ENCODE measurements around the gene TMIGD1.

TMIGD1 gene

DNA sequence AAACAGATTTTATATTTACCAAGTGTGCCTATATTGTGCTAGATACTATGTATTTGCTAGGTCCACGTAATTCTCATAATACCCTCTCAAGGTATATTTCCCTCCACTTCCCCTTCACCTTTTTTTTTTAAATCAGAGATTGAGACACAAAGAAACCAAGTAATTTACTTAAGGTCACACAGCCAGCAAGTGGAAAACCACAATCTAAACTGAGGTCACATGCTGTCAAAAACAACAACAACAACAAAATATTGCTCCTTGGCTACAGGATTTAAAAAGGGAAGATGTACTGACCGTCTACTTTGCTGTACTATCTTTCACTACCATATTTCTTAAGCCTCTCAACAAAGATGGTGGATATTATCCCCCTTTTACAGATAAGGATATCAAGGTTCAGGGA, 57.9 kb downstream of the TMIGD1 start:
- Histone ChIP-seq H3K4me2 (ENCODE audit: low read length) (no peak overlapping the region), H3K9me2 (replicated peaks; ENCODE audit: control insufficient read depth, low read length) (no peaks in the 10 kb centered on the region), H3K4me1 (ENCODE audit: control insufficient read depth, low read length) (no peaks in the 10 kb centered on the region), H3F3A (ENCODE audit: control insufficient read depth, insufficient read depth) (no peaks in the 10 kb centered on the region), H3K36me3 (ENCODE audit: control insufficient read depth, low read length) (peaks cover 92% of the 10 kb centered on the region), H4K20me1 (ENCODE audit: control insufficient read depth, insufficient read depth, low read depth, low read length) (no peaks in the 10 kb centered on the region), H3K79me2 (ENCODE audit: control insufficient read depth, low read length) (no peaks in the 10 kb centered on the region), H3K4me3 (ENCODE audit: low read length) (no peak overlapping the region), H3K9me3 (ENCODE audit: control insufficient read depth, insufficient read depth, low read length) (no peaks in the 10 kb centered on the region), H3K27ac (ENCODE audit: low read depth, low read length) (no peak overlapping the region), H3K27me3 (ENCODE audit: control insufficient read depth, low read length) (no peaks in the 10 kb centered on the region)
- TF ChIP-seq, protein P1, sequence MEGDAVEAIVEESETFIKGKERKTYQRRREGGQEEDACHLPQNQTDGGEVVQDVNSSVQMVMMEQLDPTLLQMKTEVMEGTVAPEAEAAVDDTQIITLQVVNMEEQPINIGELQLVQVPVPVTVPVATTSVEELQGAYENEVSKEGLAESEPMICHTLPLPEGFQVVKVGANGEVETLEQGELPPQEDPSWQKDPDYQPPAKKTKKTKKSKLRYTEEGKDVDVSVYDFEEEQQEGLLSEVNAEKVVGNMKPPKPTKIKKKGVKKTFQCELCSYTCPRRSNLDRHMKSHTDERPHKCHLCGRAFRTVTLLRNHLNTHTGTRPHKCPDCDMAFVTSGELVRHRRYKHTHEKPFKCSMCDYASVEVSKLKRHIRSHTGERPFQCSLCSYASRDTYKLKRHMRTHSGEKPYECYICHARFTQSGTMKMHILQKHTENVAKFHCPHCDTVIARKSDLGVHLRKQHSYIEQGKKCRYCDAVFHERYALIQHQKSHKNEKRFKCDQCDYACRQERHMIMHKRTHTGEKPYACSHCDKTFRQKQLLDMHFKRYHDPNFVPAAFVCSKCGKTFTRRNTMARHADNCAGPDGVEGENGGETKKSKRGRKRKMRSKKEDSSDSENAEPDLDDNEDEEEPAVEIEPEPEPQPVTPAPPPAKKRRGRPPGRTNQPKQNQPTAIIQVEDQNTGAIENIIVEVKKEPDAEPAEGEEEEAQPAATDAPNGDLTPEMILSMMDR (IDR thresholded peaks at IDR 0.05; ENCODE audit: low read depth, low read length, poor library complexity, severe bottlenecking), result no peak
- no peak for TF ChIP-seq EZH2phosphoT487 (IDR thresholded peaks at IDR 0.05; ENCODE audit: borderline replicate concordance, low read length)

DNA sequence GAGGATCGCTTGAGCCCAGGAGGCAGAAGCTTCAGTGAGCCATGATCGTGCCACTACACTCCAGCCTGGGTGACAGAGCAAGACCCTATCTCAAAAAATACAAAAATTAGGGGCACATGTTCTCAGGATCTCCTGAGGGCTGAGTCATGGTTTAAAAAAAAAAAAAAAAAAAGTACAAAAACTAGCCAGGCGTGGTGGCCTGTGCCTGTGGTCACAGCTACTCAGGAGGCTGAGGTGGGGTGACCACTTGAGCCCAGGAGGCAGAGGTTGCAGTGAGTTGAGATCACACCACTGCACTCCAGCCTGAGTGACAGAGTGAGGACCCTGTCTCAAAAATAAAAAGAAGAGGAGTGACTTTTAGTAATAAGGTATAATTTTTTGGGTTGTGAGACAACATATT, 59.0 kb downstream of the TMIGD1 start:
- H3K79me2 ChIP-seq (ENCODE audit: control insufficient read depth, low read length), result no peaks in the 10 kb centered on the region

DNA sequence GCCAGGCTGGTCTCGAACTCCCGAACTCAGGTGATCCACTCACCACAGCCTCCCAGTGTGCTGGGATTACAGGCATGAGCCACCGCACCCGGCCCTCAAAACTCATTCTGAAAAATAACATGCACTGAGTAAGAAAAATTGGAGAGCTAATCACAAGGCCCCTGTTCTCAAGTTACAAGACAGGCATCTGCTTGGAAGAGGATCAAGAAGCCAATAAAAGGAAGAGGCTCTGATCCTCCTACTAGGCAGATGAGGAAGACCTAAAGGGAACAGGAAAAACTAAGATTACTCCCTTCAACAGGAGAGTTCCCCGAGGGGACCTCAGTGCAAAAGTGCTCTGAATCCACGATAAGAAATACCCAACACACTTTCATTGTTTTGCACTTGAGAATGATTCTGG, 60.5 kb downstream of the TMIGD1 start:
- no peak overlapping the region for H3K4me2 ChIP-seq (ENCODE audit: low read length)
- H3F3A ChIP-seq (ENCODE audit: control insufficient read depth, insufficient read depth), result no peaks in the 10 kb centered on the region
- H3K4me3 ChIP-seq (ENCODE audit: low read length), result no peak overlapping the region
- H3K27me3 ChIP-seq (ENCODE audit: control insufficient read depth, low read length), result no peaks in the 10 kb centered on the region
- H3K9me2 ChIP-seq (replicated peaks; ENCODE audit: control insufficient read depth, low read length), result no peaks in the 10 kb centered on the region
- no peaks in the 10 kb centered on the region for H3K79me2 ChIP-seq (ENCODE audit: control insufficient read depth, low read length)
- no peaks in the 10 kb centered on the region for H3K4me1 ChIP-seq (ENCODE audit: control insufficient read depth, low read length)
- no peaks in the 10 kb centered on the region for H3K9me3 ChIP-seq (ENCODE audit: control insufficient read depth, insufficient read depth, low read length)
- peaks cover 84% of the 10 kb centered on the region for H3K36me3 ChIP-seq (ENCODE audit: control insufficient read depth, low read length)
- TF ChIP-seq, protein P1 (IDR thresholded peaks at IDR 0.05; ENCODE audit: low read depth, low read length, poor library complexity, severe bottlenecking), result no peak
- no peak for TF ChIP-seq EZH2phosphoT487 (IDR thresholded peaks at IDR 0.05; ENCODE audit: borderline replicate concordance, low read length)
- H3K27ac ChIP-seq (ENCODE audit: low read depth, low read length), result no peak overlapping the region
- no peaks in the 10 kb centered on the region for H4K20me1 ChIP-seq (ENCODE audit: control insufficient read depth, insufficient read depth, low read depth, low read length)

More for the DNA sequence above, 59.0 kb downstream of the TMIGD1 start:
- no peak overlapping the region for H3K4me2 ChIP-seq (ENCODE audit: low read length)
- no peak overlapping the region for H3K4me3 ChIP-seq (ENCODE audit: low read length)
- H3K9me3 ChIP-seq (ENCODE audit: control insufficient read depth, insufficient read depth, low read length), result no peaks in the 10 kb centered on the region
- H3K27me3 ChIP-seq (ENCODE audit: control insufficient read depth, low read length), result no peaks in the 10 kb centered on the region
- no peaks in the 10 kb centered on the region for H3F3A ChIP-seq (ENCODE audit: control insufficient read depth, insufficient read depth)
- H3K9me2 ChIP-seq (replicated peaks; ENCODE audit: control insufficient read depth, low read length), result no peaks in the 10 kb centered on the region
- no peaks in the 10 kb centered on the region for H4K20me1 ChIP-seq (ENCODE audit: control insufficient read depth, insufficient read depth, low read depth, low read length)
- no peaks in the 10 kb centered on the region for H3K4me1 ChIP-seq (ENCODE audit: control insufficient read depth, low read length)
- no peak overlapping the region for H3K27ac ChIP-seq (ENCODE audit: low read depth, low read length)
- peaks cover 91% of the 10 kb centered on the region for H3K36me3 ChIP-seq (ENCODE audit: control insufficient read depth, low read length)
- no peak for TF ChIP-seq EZH2phosphoT487 (IDR thresholded peaks at IDR 0.05; ENCODE audit: borderline replicate concordance, low read length)
- TF ChIP-seq, protein P1 (IDR thresholded peaks at IDR 0.05; ENCODE audit: low read depth, low read length, poor library complexity, severe bottlenecking), result no peak

DNA sequence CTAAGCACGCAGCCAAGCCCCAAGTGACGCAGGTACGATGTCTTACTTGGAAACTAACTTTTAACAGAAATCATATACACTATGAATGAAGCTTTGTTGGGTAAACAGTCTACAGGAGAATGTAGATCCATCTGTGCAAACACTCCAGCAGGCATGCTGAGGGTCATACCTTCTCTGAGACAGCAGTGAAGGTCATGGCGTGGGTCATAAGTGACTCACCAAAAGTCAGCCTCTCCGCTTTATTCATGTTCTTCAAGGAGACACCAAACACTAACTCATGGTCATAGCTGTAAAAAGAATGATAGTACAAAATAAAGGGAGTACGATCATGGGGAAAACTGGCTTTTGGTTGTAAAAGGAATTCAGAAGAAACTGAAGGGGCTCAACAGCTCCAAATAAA, 62.8 kb downstream of the TMIGD1 start:
- H3K9me3 ChIP-seq (ENCODE audit: control insufficient read depth, insufficient read depth, low read length), result no peaks in the 10 kb centered on the region
- TF ChIP-seq, protein P1 (IDR thresholded peaks at IDR 0.05; ENCODE audit: low read depth, low read length, poor library complexity, severe bottlenecking), result no peak
- no peak for TF ChIP-seq EZH2phosphoT487 (IDR thresholded peaks at IDR 0.05; ENCODE audit: borderline replicate concordance, low read length)
- H4K20me1 ChIP-seq (ENCODE audit: control insufficient read depth, insufficient read depth, low read depth, low read length), result no peaks in the 10 kb centered on the region
- H3K36me3 ChIP-seq (ENCODE audit: control insufficient read depth, low read length), result peaks cover 86% of the 10 kb centered on the region
- H3K4me2 ChIP-seq (ENCODE audit: low read length), result no peak overlapping the region
- no peaks in the 10 kb centered on the region for H3K4me1 ChIP-seq (ENCODE audit: control insufficient read depth, low read length)
- no peaks in the 10 kb centered on the region for H3F3A ChIP-seq (ENCODE audit: control insufficient read depth, insufficient read depth)
- no peaks in the 10 kb centered on the region for H3K9me2 ChIP-seq (replicated peaks; ENCODE audit: control insufficient read depth, low read length)
- no peaks in the 10 kb centered on the region for H3K79me2 ChIP-seq (ENCODE audit: control insufficient read depth, low read length)
- H3K4me3 ChIP-seq (ENCODE audit: low read length), result no peak overlapping the region
- no peaks in the 10 kb centered on the region for H3K27me3 ChIP-seq (ENCODE audit: control insufficient read depth, low read length)
- H3K27ac ChIP-seq (ENCODE audit: low read depth, low read length), result no peak overlapping the region
